SIG-M5 treated with dmso at 0.1 percent for 504 hours (cell line): ENCODE measurements around the gene FKBP1A.

Experiments used
- DNase-seq: peaks from one replicate; lab custom pipeline; 2025; ENCODE audit not compliant: unreplicated experiment; lab: John Stamatoyannopoulos, UW

Gene FKBP1A

GRCh38 chr20:1320016-1320415 is 72.8 kb downstream of the FKBP1A start:
- DNase-seq, result no peak

- no peak for DNase-seq
These were observed 73.4 kb downstream of the FKBP1A start for GRCh38 chr20:1319462-1319861.

- DNase-seq, result no peak
These were observed 73.8 kb downstream of the FKBP1A start for GRCh38 chr20:1319051-1319450.
